T-helper 1 cell treated with Interleukin-12 subunit alpha and Interleukin-12 subunit beta and Interleukin-4 antibody, amounts not matched to agents 30 ng/mL and 1 ng/mL, for 36 hours (primary cell): ENCODE measurements around the gene SLC25A11. TPM values are rescaled to one million over a fixed set of nuclear protein-coding genes. Genes with fewer than 3 reads are reported as not detected.
"Not testable (repeated sequence)": the region's sequence is repeated elsewhere in the genome, so short reads cannot be mapped to it uniquely, and the experiment has no call there.

Source experiments
- intact Hi-C: fragments of 100-400 bp; cut with micrococcal nuclease; formaldehyde crosslinking; loops from one replicate; pipeline ENCODE4 v1.15.1; 2024
- total RNA-seq: library from RNA; stranded (reverse); gene quantifications from 2 replicates; pipeline ENCODE4 v1.2.3, GENCODE V29; 2022

The SLC25A11 gene
- total RNA-seq, 1 donor from 2014 or later: 96.0 TPM

DNA sequence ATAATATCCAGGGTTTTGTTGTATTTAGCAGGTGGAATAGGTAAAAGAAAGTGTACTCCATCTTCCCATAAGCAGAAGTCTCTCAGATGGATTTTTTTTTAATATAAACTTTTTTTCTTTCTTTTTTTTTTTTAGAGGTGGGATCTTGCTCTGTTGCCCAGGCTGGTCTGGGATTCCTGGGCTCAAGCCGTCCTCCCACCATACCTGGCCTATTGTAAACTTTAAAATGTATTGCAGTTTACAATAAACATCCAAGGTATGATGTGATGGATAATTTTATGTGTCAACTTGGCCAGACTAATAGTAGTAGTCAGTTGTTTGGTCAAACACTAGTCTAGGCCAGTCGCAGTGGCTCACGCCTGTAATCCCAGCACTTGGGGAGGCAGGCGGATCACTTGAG is 18.5 kb downstream of the SLC25A11 start:
- intact Hi-C loops: no loop called here

DNA sequence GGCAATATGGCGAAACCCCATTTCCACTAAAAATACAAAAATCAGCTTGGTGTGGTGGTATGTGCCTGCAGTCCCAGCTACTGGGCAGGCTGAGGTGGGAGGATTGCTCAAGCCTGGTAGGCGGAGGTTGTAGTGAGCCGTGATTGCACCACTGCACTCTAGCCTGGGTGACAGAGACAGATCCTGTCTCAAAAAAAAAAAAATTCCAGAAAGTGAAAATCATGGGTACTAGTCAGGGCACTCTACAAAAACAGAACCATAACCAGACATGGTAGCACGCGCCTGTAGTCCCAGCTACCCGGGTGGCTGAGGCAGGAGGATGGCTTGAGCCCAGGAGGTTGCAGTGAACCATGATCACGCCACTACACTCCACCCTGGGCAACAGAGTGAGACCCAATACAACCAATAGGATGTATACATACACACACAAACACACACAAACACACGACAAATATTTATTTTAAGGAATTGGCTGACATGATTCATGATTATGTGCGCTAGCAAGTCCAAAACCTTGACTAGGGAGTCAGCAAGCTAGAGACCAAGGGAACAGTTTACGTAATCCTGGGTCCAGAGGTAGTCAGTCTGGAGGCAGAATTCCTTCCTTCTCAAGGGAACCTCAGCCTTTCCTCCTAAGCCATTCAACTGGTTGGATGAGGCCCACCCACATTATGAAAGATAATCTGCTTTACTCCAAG is 19.3 kb downstream of the SLC25A11 start:
- intact Hi-C loops: no loop called here

DNA sequence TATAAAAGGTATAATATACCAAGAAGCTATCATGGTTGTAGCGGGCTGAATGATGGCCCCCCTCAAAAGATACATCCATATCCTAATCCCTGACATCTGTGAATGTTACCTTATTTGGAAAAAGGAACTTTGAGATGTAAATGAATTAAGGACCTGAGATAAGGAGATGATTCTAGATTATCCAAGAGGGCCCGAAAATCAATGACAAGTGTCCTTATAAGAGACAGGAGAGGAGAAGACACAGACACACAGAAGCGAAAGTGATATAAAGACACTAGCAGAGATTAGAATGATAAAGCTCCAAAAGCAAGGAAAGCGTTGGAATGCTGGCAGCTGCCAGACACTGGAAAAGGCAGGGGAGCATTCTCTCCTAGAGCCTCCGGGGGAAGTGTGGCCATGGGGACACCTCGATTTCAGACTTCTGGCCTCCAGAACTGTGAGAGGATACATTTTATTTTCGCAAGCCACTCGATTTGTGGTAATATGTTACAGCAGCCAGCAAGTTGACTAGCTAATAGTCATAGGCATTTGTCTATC is 20.3 kb downstream of the SLC25A11 start:
- intact Hi-C loops: no loop called here

DNA sequence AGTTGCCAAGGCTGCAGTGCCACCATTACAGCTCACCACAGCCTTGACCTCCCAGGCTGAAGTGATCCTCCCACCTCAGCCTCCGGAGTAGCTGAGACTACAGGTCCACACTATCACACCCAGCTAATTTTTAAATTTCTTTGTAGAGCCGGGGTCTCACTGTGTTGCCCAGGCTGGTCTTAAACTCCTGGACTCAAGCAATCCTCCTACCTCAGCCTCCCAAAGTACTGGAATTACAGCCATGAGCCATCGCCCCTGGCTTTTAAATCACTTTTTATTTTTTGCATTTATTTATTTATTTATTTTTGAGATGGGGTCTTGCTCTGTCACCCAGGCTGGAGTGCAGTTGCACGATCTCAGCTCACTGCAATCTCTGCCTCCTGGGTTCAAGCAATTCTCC is 25.3 kb downstream of the SLC25A11 start:
- intact Hi-C loops: not testable (repeated sequence)

DNA sequence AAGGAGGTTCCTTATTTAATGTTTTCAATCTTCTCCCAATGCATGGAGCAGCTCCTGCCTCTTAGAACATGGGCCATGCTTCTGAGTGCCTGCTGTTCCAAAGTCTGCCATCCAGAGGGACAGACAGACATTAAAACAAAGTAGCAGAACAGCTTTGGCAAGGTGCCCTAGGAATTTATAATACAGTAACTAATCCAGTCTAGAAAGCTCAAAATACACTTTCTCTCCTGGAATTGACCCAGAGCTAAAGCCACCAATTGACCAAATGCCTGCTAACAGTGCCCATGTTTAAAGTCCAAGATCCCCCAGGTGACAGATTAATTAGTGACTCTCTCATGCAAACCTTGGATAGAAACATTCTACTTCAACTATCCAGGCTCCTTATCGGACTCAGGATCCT is 25.9 kb downstream of the SLC25A11 start:
- intact Hi-C loops: no loop called here

DNA sequence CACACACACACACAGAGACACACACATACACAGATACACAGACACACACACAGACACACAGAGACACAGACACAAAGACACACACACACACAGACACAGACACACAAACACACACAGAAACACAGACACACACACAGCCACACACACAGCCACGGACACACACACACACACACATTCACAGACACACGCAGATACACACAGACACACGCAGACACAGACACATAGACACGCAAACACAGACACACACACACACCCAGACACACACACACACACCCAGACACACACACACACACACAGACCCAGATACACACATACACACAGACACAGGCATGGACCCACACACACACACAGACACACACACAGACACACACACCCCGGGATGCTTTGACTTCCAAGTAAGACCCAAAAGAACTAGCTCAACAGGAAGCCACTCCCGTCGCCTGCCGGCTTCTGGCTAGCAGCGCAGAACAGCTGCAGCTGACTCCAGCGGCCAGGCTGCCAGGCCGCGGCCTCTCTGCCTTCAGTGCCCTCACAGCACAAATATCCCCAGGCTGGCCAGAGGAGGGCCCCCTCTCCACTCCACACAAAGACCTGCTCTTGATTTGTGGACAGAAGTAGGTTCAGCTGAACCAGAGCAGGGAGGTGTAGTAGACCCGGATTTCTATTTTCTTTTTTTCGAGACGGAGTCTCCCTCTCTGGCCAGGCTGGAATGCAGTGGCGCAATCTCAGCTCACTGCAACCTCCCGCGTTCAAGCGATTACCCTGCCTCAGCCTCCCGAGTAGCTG is 30.9 kb downstream of the SLC25A11 start:
- intact Hi-C loops: loop anchor here (1.0 to 2.0 kb wide), 6 partner anchors 8 to 153 kb away; partner anchors contain the start of genes CAMTA2 and SPAG7

GRCh38 chr17:4908301-4908700 is 31.5 kb downstream of the SLC25A11 start:
- intact Hi-C loops: loop anchor here (2.0 kb wide), 2 partner anchors 36 to 78 kb away; partner anchors contain the start of gene CAMTA2

GRCh38 chr17:4906642-4907041 is 33.2 kb downstream of the SLC25A11 start:
- intact Hi-C loops: not testable (repeated sequence)

GRCh38 chr17:4903051-4903818 is 36.6 kb downstream of the SLC25A11 start, which contains the start of gene CHRNE:
Gene CHRNE (minus strand): TSS chr17:4903098. CDS start chr17:4903063, 35 bp downstream.
- intact Hi-C loops: loop anchor here (1.0 to 2.0 kb wide), 4 partner anchors 107 to 337 kb away; partner anchors contain the start of genes ARRB2, PSMB6 and ZNF232

DNA sequence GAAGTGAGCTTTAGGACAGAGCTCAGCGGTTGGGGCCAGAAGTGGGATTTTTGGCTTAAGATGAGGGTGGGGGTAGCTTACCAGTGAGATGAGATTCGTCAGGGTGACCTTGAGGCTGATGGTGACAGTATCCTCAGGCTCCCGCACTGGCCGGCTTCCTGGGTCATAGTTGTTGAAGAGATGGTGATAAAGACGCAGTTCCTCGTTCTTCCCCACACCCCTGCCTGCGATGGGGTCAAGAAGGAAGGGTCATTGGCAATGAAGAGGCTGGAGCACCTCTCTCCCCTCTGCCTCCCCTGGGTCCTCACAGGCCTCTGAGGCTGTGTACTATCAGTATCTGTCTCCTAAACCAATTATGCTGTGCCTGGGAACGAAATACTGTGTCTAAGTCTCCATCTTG is 37.3 kb downstream of the SLC25A11 start:
- intact Hi-C loops: loop anchor here (2.0 kb wide), 1 partner anchor 208 kb away; the partner anchor contains the start of gene ZNF232

DNA sequence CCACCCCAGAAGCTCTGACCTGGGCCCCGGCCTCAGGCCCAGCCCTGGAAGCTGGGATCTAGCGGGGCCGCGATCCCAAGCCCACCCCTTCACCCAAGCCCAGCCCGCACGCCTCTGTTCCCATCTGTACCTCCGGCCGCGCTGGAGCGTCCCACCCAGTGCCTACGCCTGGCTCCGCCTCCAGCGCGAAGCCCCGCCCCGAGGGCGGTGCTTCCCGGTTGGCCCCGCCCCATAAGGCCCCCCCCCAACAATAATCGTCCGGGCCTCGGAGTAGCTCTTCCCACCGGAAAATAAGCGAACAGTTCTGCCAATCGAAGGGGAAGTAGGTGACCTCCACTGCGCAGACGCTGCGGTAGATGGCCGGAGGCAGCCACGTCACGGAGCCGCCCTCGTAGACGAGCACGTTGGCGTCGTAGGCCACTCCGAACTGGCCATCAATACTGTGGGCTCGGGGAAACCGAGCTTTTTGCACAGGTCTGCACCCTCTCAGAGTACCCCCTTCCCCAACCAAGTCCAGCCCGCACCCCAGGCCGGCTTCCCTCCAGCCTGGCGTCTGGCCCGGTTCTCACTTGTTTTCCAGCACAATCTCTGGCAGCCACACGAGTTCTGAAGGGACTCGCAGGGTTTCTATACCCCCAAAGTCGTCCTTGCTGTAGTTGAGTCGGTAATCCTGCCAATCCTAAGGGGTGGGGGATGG is 38.0 kb downstream of the SLC25A11 start:
- intact Hi-C loops: loop anchor here (1.0 to 2.0 kb wide), 2 partner anchors 8 to 209 kb away; partner anchors contain the start of gene ZNF232

DNA sequence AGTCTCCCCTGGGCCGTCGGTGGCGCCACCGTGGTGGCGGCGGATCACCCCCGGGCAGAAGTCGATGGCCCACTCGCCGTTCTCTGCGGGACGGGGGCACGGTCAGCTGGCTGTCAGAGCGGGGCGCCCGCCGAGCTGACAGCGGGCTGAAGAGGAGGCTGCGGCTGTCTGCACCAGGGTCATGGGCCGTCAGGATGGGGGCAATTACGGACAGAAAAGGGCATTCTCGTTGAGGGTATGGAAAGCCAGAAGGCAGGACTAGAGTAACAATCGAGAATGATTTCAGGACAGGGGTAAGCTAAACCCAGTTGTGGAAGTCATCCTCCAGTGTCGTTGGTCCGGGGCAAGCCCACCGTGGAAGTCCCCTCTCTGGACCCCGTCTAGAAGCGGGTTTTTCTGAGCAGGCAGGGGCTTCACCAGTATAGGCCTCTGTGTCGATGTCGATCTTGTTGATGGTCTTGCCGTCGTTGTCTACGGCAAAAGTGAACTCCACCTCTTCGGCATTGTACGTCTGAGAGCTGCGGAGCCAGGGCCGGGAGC is 38.7 kb downstream of the SLC25A11 start:
- intact Hi-C loops: loop anchor here (1.0 kb wide), 1 partner anchor 8 kb away; no protein-coding TSS in a partner anchor

- intact Hi-C loops: loop anchor here (1.0 kb wide), 1 partner anchor 9 kb away; no protein-coding TSS in a partner anchor
These were observed 39.4 kb downstream of the SLC25A11 start for GRCh38 chr17:4900231-4901107.

DNA sequence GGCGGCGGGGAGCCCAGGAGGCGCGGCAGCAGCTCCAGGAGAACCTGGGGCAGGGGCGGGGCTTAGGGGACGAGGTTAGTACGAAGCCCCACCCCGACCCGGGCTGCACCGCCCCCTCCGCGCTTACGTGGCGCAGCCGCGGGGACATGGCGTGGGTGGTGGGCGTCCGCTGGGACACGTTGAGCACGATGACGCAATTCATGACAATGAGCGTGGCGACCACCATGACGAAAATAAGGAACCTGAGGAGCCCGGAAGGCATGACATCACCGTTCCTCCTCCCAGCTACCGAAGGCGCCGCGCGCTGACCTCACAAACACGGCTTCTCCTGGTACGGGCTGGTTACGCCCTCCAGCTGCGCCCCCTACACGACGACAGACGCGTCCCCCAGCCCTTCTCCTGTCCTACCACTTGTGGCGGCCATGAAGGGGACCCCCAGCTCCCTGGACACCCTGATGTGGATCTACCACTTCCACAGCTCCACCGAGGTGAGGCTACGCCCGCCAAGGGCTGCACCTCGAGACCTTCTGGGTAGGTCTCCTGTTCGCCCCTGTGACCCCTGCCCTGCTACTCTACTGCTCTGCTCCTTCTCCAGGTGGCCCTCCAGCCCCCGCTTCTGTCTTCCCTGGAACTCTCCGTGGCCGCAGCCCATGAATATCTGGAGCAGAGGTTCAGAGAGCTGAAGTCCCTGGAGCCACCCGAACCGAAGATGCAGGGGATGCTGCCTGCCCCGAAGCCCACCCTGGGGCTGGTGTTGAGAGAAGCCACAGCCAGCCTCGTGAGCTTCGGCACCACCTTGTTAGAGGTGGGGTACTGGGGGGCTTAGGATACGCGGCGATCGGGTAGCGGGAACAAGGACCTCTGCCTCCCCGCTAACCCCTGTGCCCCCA is 40.3 kb downstream of the SLC25A11 start, which contains the start of gene C17orf107:
Gene C17orf107 (plus strand): TSS at position 196 of the 890 bp plus-strand sequence. CDS start 227 bp downstream, at position 423.
- intact Hi-C loops: loop anchor here (1.0 to 5.0 kb wide), 3 partner anchors 67 to 189 kb away; partner anchors contain the start of genes ARRB2, MED11 and MINK1

- intact Hi-C loops: loop anchor here (1.0 to 5.0 kb wide), 3 partner anchors 67 to 189 kb away; partner anchors contain the start of genes ARRB2, MED11 and MINK1
These were observed 40.9 kb downstream of the SLC25A11 start for GRCh38 chr17:4898927-4899326.

DNA sequence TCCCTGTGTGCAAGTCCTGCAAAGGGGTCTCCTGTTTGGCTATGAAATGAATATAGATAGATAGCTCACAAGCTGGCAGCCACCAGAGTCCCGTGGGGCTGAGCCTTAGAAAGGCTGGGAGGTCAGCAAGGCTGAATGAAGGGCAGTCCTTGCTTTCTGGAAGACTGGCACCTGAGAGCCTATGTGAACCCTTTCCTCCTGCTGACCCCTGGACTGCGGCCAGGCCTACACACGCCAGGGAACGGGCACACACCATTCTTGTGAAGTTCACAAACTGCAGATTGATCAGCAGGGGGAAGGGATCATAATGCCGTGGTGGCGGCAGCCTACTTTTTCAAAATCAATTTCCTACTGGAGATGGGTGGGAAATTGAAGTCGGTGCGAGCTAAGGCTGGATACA is 41.5 kb downstream of the SLC25A11 start:
- intact Hi-C loops: loop anchor here (5.0 kb wide), 1 partner anchor 66 kb away; the partner anchor contains the start of gene MINK1

DNA sequence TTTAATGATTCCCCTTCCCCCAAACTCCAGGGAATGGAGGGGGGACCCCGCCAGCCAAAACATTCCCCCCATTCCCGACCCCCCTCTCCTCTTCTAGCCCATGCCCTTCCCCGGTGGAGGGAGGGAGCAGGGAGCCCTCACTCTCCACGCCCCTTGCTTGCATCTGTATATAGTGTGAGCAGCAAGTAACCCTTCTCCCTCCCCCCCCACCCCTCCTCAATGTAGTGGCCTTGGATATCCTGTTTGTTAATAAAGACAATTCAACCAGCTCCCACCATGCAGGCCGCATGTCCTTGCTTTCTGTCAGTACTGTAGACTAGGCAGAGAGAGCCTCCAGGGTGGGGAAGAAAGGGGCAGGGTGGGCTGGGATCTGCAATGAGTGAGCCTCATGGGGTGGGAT is 42.1 kb downstream of the SLC25A11 start:
- intact Hi-C loops: loop anchor here (5.0 kb wide), 1 partner anchor 65 kb away; the partner anchor contains the start of gene MINK1
